Kidney (tissue), 14 donors: ENCODE data around the gene PLEKHA6. TPM values are rescaled to one million over a fixed set of nuclear protein-coding genes. Genes with fewer than 3 reads are reported as not detected.
A peak's percentile ranks its signal among the peaks of the same experiment; 100 is the strongest.

ENCODE experiments used
- DNase-seq, 5 donors: peaks; one replicate each; pipeline ENCODE4 v3.0.0-alpha.2; 2013 to 2020
- FAIRE-seq: peaks from 2 replicates; lab custom pipeline; 2012; peaks lifted over from hg19 to GRCh38; lab: Jason Lieb, UNC
- H3K27ac ChIP-seq, 2 donors: one replicate each; pipeline ENCODE4 v1.7.0; 2013; ENCODE audit warnings: low read depth in 2 of 2, low read length in 2 of 2, inconsistent platforms in 1 of 2
- H3K27me3 ChIP-seq: one replicate; pipeline ENCODE4 v1.7.1; 2013; ENCODE audit warnings: low read length, inconsistent platforms; ENCODE audit not compliant: control insufficient read depth, insufficient read depth
- H3K36me3 ChIP-seq, 3 donors: one replicate each; pipeline versions ENCODE4 v1.7.0 to v1.7.1; 2013; ENCODE audit warnings: low read length in 3 of 3, control low read depth in 1 of 3, inconsistent platforms in 1 of 3; ENCODE audit not compliant: insufficient read depth in 3 of 3, control insufficient read depth in 2 of 3
- H3K4me1 ChIP-seq, 3 donors: one replicate each; pipeline versions ENCODE4 v1.7.0 to v1.7.1; 2013; ENCODE audit warnings: low read length in 3 of 3, inconsistent platforms in 1 of 3, low read depth in 1 of 3; ENCODE audit not compliant: control insufficient read depth in 2 of 3, insufficient read depth in 2 of 3
- H3K4me3 ChIP-seq, 3 donors: one replicate each; pipeline versions ENCODE4 v1.7.0 to v1.8.1; 2013; ENCODE audit warnings: low read length in 3 of 3, control low read depth in 1 of 3, inconsistent platforms in 1 of 3
- H3K9ac ChIP-seq, 3 donors: one replicate each; pipeline versions ENCODE4 v1.7.0 to v1.7.1; 2013; ENCODE audit warnings: low read length in 3 of 3, control low read depth in 1 of 3, inconsistent platforms in 1 of 3
- H3K9me3 ChIP-seq, 3 donors: one replicate each; pipeline versions ENCODE4 v1.7.0 to v1.7.1; 2013; ENCODE audit warnings: low read length in 3 of 3, control low read depth in 1 of 3, inconsistent platforms in 1 of 3; ENCODE audit not compliant: control insufficient read depth in 2 of 3, insufficient read depth in 1 of 3
- intact Hi-C: fragments of 100-400 bp; cut with DNase I; formaldehyde crosslinking; loops from one replicate; pipeline ENCODE4 v1.11.1; 2022
- polyA plus RNA-seq: library from polyadenylated mRNA; stranded (reverse); fragments of 350-450 nt; fragmentation: Illumina TruSeq; extraction: RNeasy Lipid Tissue Mini Kit (QIAGEN cat#74804); gene quantifications from one replicate; pipeline ENCODE4 v1.2.3, GENCODE V29; 2014; ENCODE audit warnings: low read depth, low replicate concordance; ENCODE audit not compliant: insufficient read depth
- total RNA-seq: library from RNA; stranded (reverse); fragmentation: NEBNext Ultra II Directional; extraction: Animal tissue kit (Norgen Biotek cat#: 25700); gene quantifications from one replicate; pipeline ENCODE4 v1.2.1, GENCODE V29; 2021
- TF ChIP-seq, protein P1 (sequence below): IDR thresholded peaks from 3 replicates; pipeline ENCODE4 v1.5.1; 2012; ENCODE audit warnings: mild to moderate bottlenecking, moderate library complexity, borderline replicate concordance; ENCODE audit not compliant: insufficient read depth; ENCODE audit errors: extremely low read depth
- donor health status: control.
- donor health status: control.
- donor health status: control.
- donor health status: control.
- donor health status: control.
- donor health status: DM: yes; HTN: yes; CAD: no.
- donor health status: Normal renal cell carcinoma (clear cell type).

Gene PLEKHA6
- total and polyA plus RNA-seq, 2 donors from 2014 or later = 17.5 to 65.1 TPM

DNA sequence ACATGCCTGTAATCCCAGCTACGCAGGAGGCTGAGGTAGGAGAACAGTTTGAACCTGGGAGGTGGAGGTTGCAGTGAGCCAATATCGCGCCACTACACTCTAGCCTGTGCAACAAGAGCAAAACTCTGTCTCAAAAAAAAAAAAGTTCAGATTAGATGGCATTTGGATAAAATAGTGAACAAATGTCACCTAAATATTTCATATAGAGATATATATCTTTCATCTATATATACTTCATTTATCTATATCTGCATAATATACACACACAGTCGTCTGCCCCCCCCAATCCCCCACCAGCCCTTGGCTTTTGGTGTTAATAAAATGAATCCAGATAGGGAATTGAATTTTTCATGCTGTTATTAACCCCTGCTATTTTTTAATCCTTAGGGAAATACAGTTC, 46.9 kb upstream of the PLEKHA6 start:
- TF ChIP-seq, protein P1, sequence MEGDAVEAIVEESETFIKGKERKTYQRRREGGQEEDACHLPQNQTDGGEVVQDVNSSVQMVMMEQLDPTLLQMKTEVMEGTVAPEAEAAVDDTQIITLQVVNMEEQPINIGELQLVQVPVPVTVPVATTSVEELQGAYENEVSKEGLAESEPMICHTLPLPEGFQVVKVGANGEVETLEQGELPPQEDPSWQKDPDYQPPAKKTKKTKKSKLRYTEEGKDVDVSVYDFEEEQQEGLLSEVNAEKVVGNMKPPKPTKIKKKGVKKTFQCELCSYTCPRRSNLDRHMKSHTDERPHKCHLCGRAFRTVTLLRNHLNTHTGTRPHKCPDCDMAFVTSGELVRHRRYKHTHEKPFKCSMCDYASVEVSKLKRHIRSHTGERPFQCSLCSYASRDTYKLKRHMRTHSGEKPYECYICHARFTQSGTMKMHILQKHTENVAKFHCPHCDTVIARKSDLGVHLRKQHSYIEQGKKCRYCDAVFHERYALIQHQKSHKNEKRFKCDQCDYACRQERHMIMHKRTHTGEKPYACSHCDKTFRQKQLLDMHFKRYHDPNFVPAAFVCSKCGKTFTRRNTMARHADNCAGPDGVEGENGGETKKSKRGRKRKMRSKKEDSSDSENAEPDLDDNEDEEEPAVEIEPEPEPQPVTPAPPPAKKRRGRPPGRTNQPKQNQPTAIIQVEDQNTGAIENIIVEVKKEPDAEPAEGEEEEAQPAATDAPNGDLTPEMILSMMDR = no peak
- H3K9ac ChIP-seq = peak overlapping the region in 1 of 3 donors; percentile 98
- FAIRE-seq (no peak), DNase-seq (no peak)
- H3K27ac ChIP-seq = no peak overlapping the region
- no peaks in the 10 kb centered on the region for H3K27me3 ChIP-seq
- H3K4me3 ChIP-seq = peak overlapping the region; percentile 8 to 98 (median 90)
- H3K36me3 ChIP-seq = peaks cover 4 to 14% (median 10%) of the 10 kb centered on the region in 3 donors
- H3K4me1 ChIP-seq = peaks cover 0 to 5% (median 3%) of the 10 kb centered on the region in 3 donors
- intact Hi-C loops = no loop called here
- no peaks in the 10 kb centered on the region for H3K9me3 ChIP-seq

DNA sequence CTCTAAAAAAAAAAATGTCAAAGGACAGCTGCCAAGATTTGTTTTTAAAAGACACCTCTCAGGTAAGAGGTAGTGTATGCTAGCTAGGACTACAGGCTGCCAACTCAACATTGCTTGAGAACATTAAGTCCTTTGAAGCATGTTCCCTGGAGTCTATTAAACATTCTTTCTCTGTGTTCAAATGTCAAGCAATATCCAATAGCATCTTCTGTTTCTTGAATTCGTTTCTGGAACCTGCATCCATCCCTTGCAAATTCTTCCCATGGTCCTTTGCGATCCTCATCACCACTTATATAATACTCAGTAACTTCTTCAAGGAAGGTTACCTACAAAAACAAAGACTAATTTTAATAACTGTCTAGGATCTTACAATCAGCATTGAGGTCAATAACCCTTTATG, 46.3 kb upstream of the PLEKHA6 start:
- Histone ChIP-seq H3K36me3 (peaks cover 4 to 17% (median 10%) of the 10 kb centered on the region in 3 donors), H3K9ac (no peak overlapping the region), H3K27me3 (no peaks in the 10 kb centered on the region), H3K9me3 (no peaks in the 10 kb centered on the region), H3K4me1 (peaks cover 0 to 5% (median 3%) of the 10 kb centered on the region in 3 donors), H3K27ac (no peak overlapping the region), H3K4me3 (peak overlapping the region in 1 of 3 donors; percentile 90)
- DNase-seq (no peak), FAIRE-seq (no peak)
- TF ChIP-seq, protein P1 = no peak
- intact Hi-C loops = no loop called here

DNA sequence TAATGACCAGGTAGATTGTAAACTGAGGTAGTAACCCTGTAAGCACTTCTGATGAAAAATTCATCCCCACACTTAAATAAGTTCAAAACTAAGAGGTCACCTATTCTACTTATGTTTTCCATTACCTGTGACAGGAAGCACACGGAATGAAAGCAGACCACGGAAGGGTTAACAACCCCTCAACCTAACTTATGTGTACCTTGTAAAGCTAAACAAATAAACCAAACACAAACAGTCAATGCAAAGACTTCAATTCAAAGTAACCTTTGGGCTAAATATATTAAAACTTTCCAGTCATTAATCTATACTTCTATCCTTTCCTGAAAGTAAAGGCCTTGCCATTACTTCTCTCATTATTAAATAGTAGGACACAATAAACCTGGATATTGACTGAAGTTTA, 44.9 kb upstream of the PLEKHA6 start:
- Histone ChIP-seq H3K4me1 (peaks cover 0 to 5% (median 3%) of the 10 kb centered on the region in 3 donors), H3K9ac (no peak overlapping the region), H3K9me3 (no peaks in the 10 kb centered on the region), H3K27ac (no peak overlapping the region), H3K4me3 (no peak overlapping the region), H3K27me3 (no peaks in the 10 kb centered on the region), H3K36me3 (peaks cover 4 to 17% (median 10%) of the 10 kb centered on the region in 3 donors)
- DNase-seq (no peak), FAIRE-seq (no peak)
- intact Hi-C loops = no loop called here
- TF ChIP-seq, protein P1 = no peak

DNA sequence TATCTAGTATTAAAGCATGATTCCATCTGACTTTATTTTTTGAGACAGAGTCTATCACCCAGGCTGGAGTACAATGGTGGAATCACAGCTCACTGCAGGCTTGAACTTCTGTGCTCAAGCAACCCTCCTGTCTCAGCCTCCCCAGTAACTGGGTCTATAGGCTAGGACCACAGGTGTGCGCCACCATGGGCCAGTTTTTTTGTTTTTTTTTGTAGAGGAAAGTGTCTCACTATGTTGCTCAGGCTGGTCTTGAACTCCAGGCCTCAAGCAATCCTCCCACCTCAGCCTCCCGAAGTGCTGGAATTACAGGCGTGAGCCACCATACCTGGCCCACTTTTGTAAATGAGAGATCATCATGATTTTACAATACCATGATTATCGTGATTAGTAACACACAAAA, 42.7 kb upstream of the PLEKHA6 start:
- peaks cover 0 to 5% (median 3%) of the 10 kb centered on the region in 3 donors for H3K4me1 ChIP-seq

More for the DNA sequence above, 42.7 kb upstream of the PLEKHA6 start:
- H3K9me3 ChIP-seq = no peaks in the 10 kb centered on the region
- DNase-seq (no peak), FAIRE-seq (no peak)
- intact Hi-C loops = no loop called here
- H3K9ac ChIP-seq = no peak overlapping the region
- H3K36me3 ChIP-seq = peaks cover 4 to 17% (median 10%) of the 10 kb centered on the region in 3 donors
- H3K27me3 ChIP-seq = no peaks in the 10 kb centered on the region
- TF ChIP-seq, protein P1 = no peak
- no peak overlapping the region for H3K4me3 ChIP-seq
- H3K27ac ChIP-seq = no peak overlapping the region
